Measurements from ENCODE around the gene SAMD15.
A peak's percentile ranks its signal among the peaks of the same experiment; 100 is the strongest.

SAMD15 gene

GRCh38 chr14:77356899-77357298 lies 20.3 kb upstream of the SAMD15 start:
- DNase-seq (ENCODE audit: low spot score in 2 of 2): no peak
- no peak for ATAC-seq
- no peak overlapping the region for H3K4me3 Mint-ChIP-seq
- no peaks in the 10 kb centered on the region for H3K36me3 Mint-ChIP-seq
- no peaks in the 10 kb centered on the region for H3K4me1 Mint-ChIP-seq
- H3K27ac Mint-ChIP-seq: no peak overlapping the region
- no peaks in the 10 kb centered on the region for H3K9me3 Mint-ChIP-seq

GRCh38 chr14:77359626-77360025 lies 17.6 kb upstream of the SAMD15 start:
- ATAC-seq: no peak
- Mint-ChIP-seq H3K9me3 (no peaks in the 10 kb centered on the region), H3K4me3 (no peak overlapping the region), H3K27ac (no peak overlapping the region), H3K4me1 (no peaks in the 10 kb centered on the region), H3K36me3 (no peaks in the 10 kb centered on the region)
- no peak for DNase-seq (ENCODE audit: low spot score in 2 of 2)

- Mint-ChIP-seq H3K4me1 (peaks cover 4% of the 10 kb centered on the region), H3K27ac (no peak overlapping the region), H3K36me3 (no peaks in the 10 kb centered on the region), H3K4me3 (no peak overlapping the region), H3K9me3 (no peaks in the 10 kb centered on the region)
- ATAC-seq: no peak
- no peak for DNase-seq (ENCODE audit: low spot score in 2 of 2)
Measured at GRCh38 chr14:77364146-77364545, 13.0 kb upstream of the SAMD15 start.

GRCh38 chr14:77369285-77369684 lies 7.9 kb upstream of the SAMD15 start:
- DNase-seq (ENCODE audit: low spot score in 2 of 2): no peak
- Mint-ChIP-seq H3K4me1 (peaks cover 24% of the 10 kb centered on the region), H3K4me3 (no peak overlapping the region), H3K9me3 (no peaks in the 10 kb centered on the region), H3K27ac (no peak overlapping the region), H3K36me3 (no peaks in the 10 kb centered on the region)
- peak; percentile 54 for ATAC-seq

- no peak overlapping the region for H3K27ac Mint-ChIP-seq
- ATAC-seq: peak; percentile 75
- H3K4me1 Mint-ChIP-seq: peaks cover 46% of the 10 kb centered on the region
- no peak for DNase-seq (ENCODE audit: low spot score in 2 of 2)
- no peaks in the 10 kb centered on the region for H3K9me3 Mint-ChIP-seq
- H3K36me3 Mint-ChIP-seq: no peaks in the 10 kb centered on the region
- no peak overlapping the region for H3K4me3 Mint-ChIP-seq
Measured at GRCh38 chr14:77372304-77372841, 4.8 kb upstream of the SAMD15 start.

GRCh38 chr14:77375164-77375950 lies 1.8 kb upstream of the SAMD15 start:
- Mint-ChIP-seq H3K36me3 (no peaks in the 10 kb centered on the region), H3K27ac (no peak overlapping the region), H3K4me1 (peaks cover 35% of the 10 kb centered on the region), H3K4me3 (no peak overlapping the region), H3K9me3 (no peaks in the 10 kb centered on the region)
- ATAC-seq: no peak
- DNase-seq (ENCODE audit: low spot score in 2 of 2): no peak

GRCh38 chr14:77375973-77376770 lies 1.0 kb upstream of the SAMD15 start:
- Mint-ChIP-seq H3K27ac (no peak overlapping the region), H3K9me3 (no peaks in the 10 kb centered on the region), H3K4me1 (peaks cover 35% of the 10 kb centered on the region)

GRCh38 chr14:77377502-77377844 lies 294 bp downstream of the SAMD15 start:
- Mint-ChIP-seq H3K9me3 (no peaks in the 10 kb centered on the region), H3K4me1 (peaks cover 35% of the 10 kb centered on the region), H3K4me3 (no peak overlapping the region), H3K27ac (no peak overlapping the region), H3K36me3 (no peaks in the 10 kb centered on the region)
- DNase-seq (ENCODE audit: low spot score in 2 of 2) (no peak), ATAC-seq (no peak)

More at GRCh38 chr14:77375973-77376770, 1.0 kb upstream of the SAMD15 start:
- peak; percentile 26 to 74 for DNase-seq (ENCODE audit: low spot score in 2 of 2)
- peak; percentile 40 for ATAC-seq
- Mint-ChIP-seq H3K4me3 (no peak overlapping the region), H3K36me3 (no peaks in the 10 kb centered on the region)

- no peak for ATAC-seq
- no peak for DNase-seq (ENCODE audit: low spot score in 2 of 2)
- no peaks in the 10 kb centered on the region for H3K36me3 Mint-ChIP-seq
- no peaks in the 10 kb centered on the region for H3K9me3 Mint-ChIP-seq
- no peak overlapping the region for H3K27ac Mint-ChIP-seq
- H3K4me1 Mint-ChIP-seq: peaks cover 28% of the 10 kb centered on the region
- no peak overlapping the region for H3K4me3 Mint-ChIP-seq
Measured at GRCh38 chr14:77378701-77379100, 1.5 kb downstream of the SAMD15 start.

GRCh38 chr14:77390188-77390587 lies 13.0 kb downstream of the SAMD15 start:
- ATAC-seq (no peak), DNase-seq (ENCODE audit: low spot score in 2 of 2) (no peak)
- no peaks in the 10 kb centered on the region for H3K9me3 Mint-ChIP-seq
- no peak overlapping the region for H3K27ac Mint-ChIP-seq
- no peak overlapping the region for H3K4me3 Mint-ChIP-seq
- H3K36me3 Mint-ChIP-seq: no peaks in the 10 kb centered on the region
- H3K4me1 Mint-ChIP-seq: no peaks in the 10 kb centered on the region

- no peaks in the 10 kb centered on the region for H3K4me1 Mint-ChIP-seq
- no peak overlapping the region for H3K4me3 Mint-ChIP-seq
- no peaks in the 10 kb centered on the region for H3K36me3 Mint-ChIP-seq
- no peaks in the 10 kb centered on the region for H3K9me3 Mint-ChIP-seq
- no peak for DNase-seq (ENCODE audit: low spot score in 2 of 2)
- no peak for ATAC-seq
- no peak overlapping the region for H3K27ac Mint-ChIP-seq
Measured at GRCh38 chr14:77400216-77400615, 23.0 kb downstream of the SAMD15 start.

GRCh38 chr14:77403768-77404167 lies 26.6 kb downstream of the SAMD15 start:
- Mint-ChIP-seq H3K4me1 (no peaks in the 10 kb centered on the region), H3K9me3 (no peaks in the 10 kb centered on the region), H3K27ac (no peak overlapping the region), H3K36me3 (no peaks in the 10 kb centered on the region), H3K4me3 (no peak overlapping the region)
- ATAC-seq (no peak), DNase-seq (ENCODE audit: low spot score in 2 of 2) (no peak)

GRCh38 chr14:77406086-77406485 lies 28.9 kb downstream of the SAMD15 start:
- DNase-seq (ENCODE audit: low spot score in 2 of 2) (no peak), ATAC-seq (no peak)
- no peak overlapping the region for H3K27ac Mint-ChIP-seq
- H3K4me1 Mint-ChIP-seq: no peaks in the 10 kb centered on the region
- no peaks in the 10 kb centered on the region for H3K9me3 Mint-ChIP-seq
- no peaks in the 10 kb centered on the region for H3K36me3 Mint-ChIP-seq
- no peak overlapping the region for H3K4me3 Mint-ChIP-seq

GRCh38 chr14:77406718-77407117 lies 29.5 kb downstream of the SAMD15 start:
- DNase-seq (ENCODE audit: low spot score in 2 of 2) (no peak), ATAC-seq (peak; percentile 21)
- Mint-ChIP-seq H3K4me3 (no peak overlapping the region), H3K4me1 (no peaks in the 10 kb centered on the region), H3K9me3 (no peaks in the 10 kb centered on the region), H3K36me3 (no peaks in the 10 kb centered on the region), H3K27ac (no peak overlapping the region)

GRCh38 chr14:77407158-77407557 lies 30.0 kb downstream of the SAMD15 start:
- no peak for DNase-seq (ENCODE audit: low spot score in 2 of 2)
- no peaks in the 10 kb centered on the region for H3K9me3 Mint-ChIP-seq
- no peaks in the 10 kb centered on the region for H3K4me1 Mint-ChIP-seq
- no peak for ATAC-seq
- H3K36me3 Mint-ChIP-seq: no peaks in the 10 kb centered on the region
- H3K4me3 Mint-ChIP-seq: no peak overlapping the region
- no peak overlapping the region for H3K27ac Mint-ChIP-seq

GRCh38 chr14:77409131-77409533 lies 32.0 kb downstream of the SAMD15 start:
- ATAC-seq: no peak
- no peak for DNase-seq (ENCODE audit: low spot score in 2 of 2)
- H3K9me3 Mint-ChIP-seq: no peaks in the 10 kb centered on the region
- no peak overlapping the region for H3K27ac Mint-ChIP-seq
- no peak overlapping the region for H3K4me3 Mint-ChIP-seq
- no peaks in the 10 kb centered on the region for H3K4me1 Mint-ChIP-seq
- no peaks in the 10 kb centered on the region for H3K36me3 Mint-ChIP-seq
